HL-60 (cell line): ENCODE results near the gene KCNJ15.

Source experiments
- GABPA ChIP-seq: IDR thresholded peaks from 2 replicates; pipeline ENCODE4 v1.6.1; 2012; ENCODE audit warnings: low read depth
- POLR2AphosphoS5 ChIP-seq: IDR thresholded peaks from 2 replicates; pipeline ENCODE4 v1.6.1; 2012; ENCODE audit warnings: low read depth
- TF ChIP-seq, protein P1 (sequence below): IDR thresholded peaks from one replicate; pipeline ENCODE4 v1.5.1; 2011; ENCODE audit warnings: low read length, control low read depth, inconsistent platforms; ENCODE audit not compliant: insufficient read depth
- TF ChIP-seq, protein P2 (sequence below): IDR thresholded peaks from 2 replicates; pipeline ENCODE4 v1.6.1; 2012; ENCODE audit warnings: low read depth; ENCODE audit not compliant: insufficient replicate concordance

- TF ChIP-seq, protein P1, sequence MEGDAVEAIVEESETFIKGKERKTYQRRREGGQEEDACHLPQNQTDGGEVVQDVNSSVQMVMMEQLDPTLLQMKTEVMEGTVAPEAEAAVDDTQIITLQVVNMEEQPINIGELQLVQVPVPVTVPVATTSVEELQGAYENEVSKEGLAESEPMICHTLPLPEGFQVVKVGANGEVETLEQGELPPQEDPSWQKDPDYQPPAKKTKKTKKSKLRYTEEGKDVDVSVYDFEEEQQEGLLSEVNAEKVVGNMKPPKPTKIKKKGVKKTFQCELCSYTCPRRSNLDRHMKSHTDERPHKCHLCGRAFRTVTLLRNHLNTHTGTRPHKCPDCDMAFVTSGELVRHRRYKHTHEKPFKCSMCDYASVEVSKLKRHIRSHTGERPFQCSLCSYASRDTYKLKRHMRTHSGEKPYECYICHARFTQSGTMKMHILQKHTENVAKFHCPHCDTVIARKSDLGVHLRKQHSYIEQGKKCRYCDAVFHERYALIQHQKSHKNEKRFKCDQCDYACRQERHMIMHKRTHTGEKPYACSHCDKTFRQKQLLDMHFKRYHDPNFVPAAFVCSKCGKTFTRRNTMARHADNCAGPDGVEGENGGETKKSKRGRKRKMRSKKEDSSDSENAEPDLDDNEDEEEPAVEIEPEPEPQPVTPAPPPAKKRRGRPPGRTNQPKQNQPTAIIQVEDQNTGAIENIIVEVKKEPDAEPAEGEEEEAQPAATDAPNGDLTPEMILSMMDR = no peak
- TF ChIP-seq POLR2AphosphoS5 (no peak), GABPA (no peak)
- TF ChIP-seq, protein P2, sequence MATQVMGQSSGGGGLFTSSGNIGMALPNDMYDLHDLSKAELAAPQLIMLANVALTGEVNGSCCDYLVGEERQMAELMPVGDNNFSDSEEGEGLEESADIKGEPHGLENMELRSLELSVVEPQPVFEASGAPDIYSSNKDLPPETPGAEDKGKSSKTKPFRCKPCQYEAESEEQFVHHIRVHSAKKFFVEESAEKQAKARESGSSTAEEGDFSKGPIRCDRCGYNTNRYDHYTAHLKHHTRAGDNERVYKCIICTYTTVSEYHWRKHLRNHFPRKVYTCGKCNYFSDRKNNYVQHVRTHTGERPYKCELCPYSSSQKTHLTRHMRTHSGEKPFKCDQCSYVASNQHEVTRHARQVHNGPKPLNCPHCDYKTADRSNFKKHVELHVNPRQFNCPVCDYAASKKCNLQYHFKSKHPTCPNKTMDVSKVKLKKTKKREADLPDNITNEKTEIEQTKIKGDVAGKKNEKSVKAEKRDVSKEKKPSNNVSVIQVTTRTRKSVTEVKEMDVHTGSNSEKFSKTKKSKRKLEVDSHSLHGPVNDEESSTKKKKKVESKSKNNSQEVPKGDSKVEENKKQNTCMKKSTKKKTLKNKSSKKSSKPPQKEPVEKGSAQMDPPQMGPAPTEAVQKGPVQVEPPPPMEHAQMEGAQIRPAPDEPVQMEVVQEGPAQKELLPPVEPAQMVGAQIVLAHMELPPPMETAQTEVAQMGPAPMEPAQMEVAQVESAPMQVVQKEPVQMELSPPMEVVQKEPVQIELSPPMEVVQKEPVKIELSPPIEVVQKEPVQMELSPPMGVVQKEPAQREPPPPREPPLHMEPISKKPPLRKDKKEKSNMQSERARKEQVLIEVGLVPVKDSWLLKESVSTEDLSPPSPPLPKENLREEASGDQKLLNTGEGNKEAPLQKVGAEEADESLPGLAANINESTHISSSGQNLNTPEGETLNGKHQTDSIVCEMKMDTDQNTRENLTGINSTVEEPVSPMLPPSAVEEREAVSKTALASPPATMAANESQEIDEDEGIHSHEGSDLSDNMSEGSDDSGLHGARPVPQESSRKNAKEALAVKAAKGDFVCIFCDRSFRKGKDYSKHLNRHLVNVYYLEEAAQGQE = no peak
These were observed 76.8 kb downstream of the KCNJ15 start for GRCh38 chr21:38333301-38334272.
